SK-N-SH (cell line): ENCODE measurements around the gene DLX2. TPM values are rescaled to one million over a fixed set of nuclear protein-coding genes. Genes with fewer than 3 reads are reported as not detected.

Experiments
- CTCF ChIA-PET: fragments of 300-600, 350-600 bp; formaldehyde crosslinking; extraction: SDS; loops from one replicate; lab custom pipeline; 2021; lab: Yijun Ruan, JAX
- POLR2A ChIA-PET: fragments of 350-600 bp; sonication (Branson Sonifier 250); formaldehyde crosslinking; extraction: SDS; loops from one replicate; lab custom pipeline; 2020; ENCODE audit warnings: antibody characterized with exemption, inconsistent platforms; lab: Yijun Ruan, JAX
- DNase-seq: peaks from one replicate; pipeline ENCODE4 v3.0.0; 2012
- H2AFZ ChIP-seq: fragments of 200-600 bp; sonication (generic); 2 replicates; pipeline ENCODE4 v1.8.1; 2016; ENCODE audit warnings: antibody characterized with exemption, mild to moderate bottlenecking, low read depth
- H3F3A ChIP-seq: fragments of 200-600 bp; sonication (generic); replicated peaks from 2 replicates; pipeline ENCODE3; 2016; ENCODE audit warnings: antibody characterized with exemption, mild to moderate bottlenecking; ENCODE audit not compliant: insufficient read depth
- H3K27ac ChIP-seq, 2 experiments: fragments of 200-500 bp in 1 of 2; fragments of 200-600 bp in 1 of 2; sonication (Bioruptor generic) in 1 of 2; sonication (generic), shearing (Covaris generic) in 1 of 2; 2 replicates each; pipeline versions ENCODE4 v1.5.1 to v1.6.1; 2014 to 2016; ENCODE audit warnings: low read depth in 2 of 2, inconsistent platforms in 1 of 2, low read length in 1 of 2, mild to moderate bottlenecking in 1 of 2, mixed read lengths in 1 of 2
- H3K27me3 ChIP-seq: fragments of 200-600 bp; sonication (generic), shearing (Covaris generic); 2 replicates; pipeline ENCODE4 v1.6.1; 2016; ENCODE audit warnings: mixed run types; ENCODE audit not compliant: insufficient read depth
- H3K36me3 ChIP-seq, 2 experiments: fragments of 200-500 bp in 1 of 2; fragments of 200-600 bp in 1 of 2; sonication (Bioruptor generic) in 1 of 2; sonication (generic) in 1 of 2; replicated peaks in 1 of 2; 2 replicates each; pipeline versions ENCODE3 to v1.5.1; 2014 to 2016; ENCODE audit warnings: low read length in 1 of 2, mild to moderate bottlenecking in 1 of 2; ENCODE audit not compliant: insufficient read depth in 2 of 2, control insufficient read depth in 1 of 2
- H3K4me1 ChIP-seq, 2 experiments: fragments of 200-500 bp in 1 of 2; fragments of 200-600 bp in 1 of 2; sonication (Bioruptor generic) in 1 of 2; sonication (generic), shearing (Covaris generic) in 1 of 2; 2 replicates each; pipeline versions ENCODE4 v1.5.1 to v1.6.1; 2014 to 2016; ENCODE audit warnings: low read depth in 1 of 2, low read length in 1 of 2, mixed run types in 1 of 2; ENCODE audit not compliant: insufficient read depth in 2 of 2, control insufficient read depth in 1 of 2
- H3K4me2 ChIP-seq: fragments of 200-600 bp; sonication (generic), shearing (Covaris generic); 2 replicates; pipeline ENCODE4 v1.6.1; 2017; ENCODE audit warnings: mixed run types
- H3K4me3 ChIP-seq, 2 experiments: fragments of 200-500 bp in 1 of 2; fragments of 200-600 bp in 1 of 2; sonication (Bioruptor generic) in 1 of 2; sonication (generic), shearing (Covaris generic) in 1 of 2; 2 replicates each; pipeline versions ENCODE4 v1.5.1 to v1.8.1; 2014 to 2016; ENCODE audit warnings: low read depth in 2 of 2, inconsistent platforms in 1 of 2, low read length in 1 of 2, mild to moderate bottlenecking in 1 of 2, mixed read lengths in 1 of 2, moderate library complexity in 1 of 2
- H3K79me2 ChIP-seq: fragments of 200-600 bp; sonication (generic); 2 replicates; pipeline ENCODE4 v1.8.1; 2017; ENCODE audit warnings: mild to moderate bottlenecking; ENCODE audit not compliant: insufficient read depth
- H3K9ac ChIP-seq: fragments of 200-600 bp; sonication (generic); 2 replicates; pipeline ENCODE4 v1.6.1; 2017; ENCODE audit warnings: mixed run types
- H3K9me2 ChIP-seq: fragments of 200-600 bp; sonication (generic); 2 replicates; pipeline ENCODE4 v1.6.1; 2017; ENCODE audit warnings: mixed run types
- H3K9me3 ChIP-seq: fragments of 200-600 bp; sonication (generic); 2 replicates; pipeline ENCODE4 v1.6.1; 2017; ENCODE audit warnings: mixed run types, mild to moderate bottlenecking, moderate library complexity
- H4K20me1 ChIP-seq: fragments of 200-600 bp; sonication (generic); 2 replicates; pipeline ENCODE4 v1.6.1; 2017; ENCODE audit warnings: mild to moderate bottlenecking, mixed run types; ENCODE audit not compliant: insufficient read depth
- CTCF ChIP-seq: fragments of 200-600 bp; sonication (generic); IDR thresholded peaks from 2 replicates; pipeline ENCODE4 v1.6.1; 2017; ENCODE audit warnings: antibody characterized with exemption, mild to moderate bottlenecking, moderate library complexity
- EZH2phosphoT487 ChIP-seq: fragments of 200-600 bp; sonication (generic); IDR thresholded peaks from 2 replicates; pipeline ENCODE4 v1.6.1; 2017; ENCODE audit warnings: low read depth, mixed run types, mild to moderate bottlenecking, antibody characterized with exemption, moderate library complexity, borderline replicate concordance
- FOSL2 ChIP-seq: IDR thresholded peaks from 2 replicates; pipeline ENCODE4 v1.4.0; 2012; ENCODE audit warnings: low read depth, mild to moderate bottlenecking, moderate library complexity, borderline replicate concordance
- JUND ChIP-seq: IDR thresholded peaks from 2 replicates; pipeline ENCODE4 v1.4.0; 2012
- MXI1 ChIP-seq: IDR thresholded peaks from 2 replicates; pipeline ENCODE4 v1.6.1; 2012; ENCODE audit warnings: mild to moderate bottlenecking, low read depth, low read length, improper control_type of control experiment
- RAD21 ChIP-seq: IDR thresholded peaks from 2 replicates; pipeline ENCODE4 v1.6.1; 2012; ENCODE audit warnings: mild to moderate bottlenecking, low read length
- USF2 ChIP-seq: fragments of 150-350 bp; IDR thresholded peaks from 2 replicates; pipeline ENCODE4 v1.6.1; 2017; ENCODE audit warnings: antibody characterized with exemption, low read length, low read depth, borderline replicate concordance
- WGBS: methylation state at CpG from one replicate; pipeline ENCODE4 v1.1.6; 2017; ENCODE audit warnings: low lambda C conversion rate; 5-methylcytosine and 5-hydroxymethylcytosine counted together
- polyA plus RNA-seq, 3 experiments: library from polyadenylated mRNA; depleted of rRNA; stranded (reverse); fragments of >200 nt; gene quantifications; 2 replicates each; pipeline ENCODE4 v1.2.3, GENCODE V29; 2012

Gene DLX2
- polyA plus RNA-seq, 1 of the 3 experiments (the other 2 are of a cell fraction): 0.02 TPM

- DNase-seq: no peak
- H3K9me3 ChIP-seq: no peaks in the 10 kb centered on the region
- no peak overlapping the region for H3K4me2 ChIP-seq
- H3K36me3 ChIP-seq: no peaks in the 10 kb centered on the region
- H2AFZ ChIP-seq: no peak overlapping the region
- no peaks in the 10 kb centered on the region for H3K9me2 ChIP-seq
- no peak for TF ChIP-seq CTCF
- no peak for TF ChIP-seq USF2
- TF ChIP-seq FOSL2: no peak
- no peaks in the 10 kb centered on the region for H3K79me2 ChIP-seq
- no peak overlapping the region for H3K27ac ChIP-seq
- no peaks in the 10 kb centered on the region for H3F3A ChIP-seq
- WGBS: 88% methylated on average over 26 of the region's 29 CpGs
- no peak overlapping the region for H3K4me3 ChIP-seq
- peaks cover 0 to 9% of the 10 kb centered on the region in 2 experiments; a peak in 1 of 4 replicates for H3K4me1 ChIP-seq
- no peak overlapping the region for H3K9ac ChIP-seq
- no peaks in the 10 kb centered on the region for H4K20me1 ChIP-seq
- ChIA-PET POLR2A (no interaction called here), CTCF (interaction anchor here (1.1 to 8.7 kb wide), 3 partner anchors 298 to 510 kb away, joined by 3 to 96 read pairs (median 6); no protein-coding TSS in a partner anchor)
- H3K27me3 ChIP-seq: no peaks in the 10 kb centered on the region
Observed at GRCh38 chr2:172109256-172109987, 6.7 kb upstream of the DLX2 start.

GRCh38 chr2:172108587-172108930 is 5.9 kb upstream of the DLX2 start:
- Histone ChIP-seq H3K4me2 (no peak overlapping the region), H3K79me2 (no peaks in the 10 kb centered on the region), H3K9me3 (no peaks in the 10 kb centered on the region), H3K36me3 (no peaks in the 10 kb centered on the region), H3K9ac (no peak overlapping the region), H3K4me3 (no peak overlapping the region), H3K27me3 (no peaks in the 10 kb centered on the region), H3F3A (peaks cover under 1% of the 10 kb centered on the region), H2AFZ (no peak overlapping the region), H3K9me2 (no peaks in the 10 kb centered on the region), H4K20me1 (no peaks in the 10 kb centered on the region), H3K27ac (no peak overlapping the region), H3K4me1 (peaks cover 0 to 9% of the 10 kb centered on the region in 2 experiments; a peak in 1 of 4 replicates)
- WGBS: 96% methylated on average over 2 of the region's 8 CpGs
- TF ChIP-seq JUND: no peak
- no peak for TF ChIP-seq EZH2phosphoT487
- TF ChIP-seq RAD21: no peak
- no peak for TF ChIP-seq MXI1
- no peak for DNase-seq
- CTCF ChIA-PET: interaction anchor here (1.6 to 8.7 kb wide), 3 partner anchors 297 to 509 kb away, joined by 6 to 96 read pairs (median 59); no protein-coding TSS in a partner anchor
- POLR2A ChIA-PET: no interaction called here
